Esophagus muscularis mucosa (tissue), 4 donors: ENCODE measurements around the gene PTAR1. TPM values are rescaled to one million over a fixed set of nuclear protein-coding genes. Genes with fewer than 3 reads are reported as not detected.
"Not testable (repeated sequence)": the region's sequence is repeated elsewhere in the genome, so short reads cannot be mapped to it uniquely, and the experiment has no call there.

Experiments used
- DNase-seq: peaks from one replicate; pipeline ENCODE4 v3.0.0-alpha.2; 2017; ENCODE audit errors: extremely low spot score
- H3K27ac ChIP-seq, 4 donors: fragments of 200-600 bp; sonication (generic); replicated peaks in 1 of 4; 1 replicate in 3 of 4; 2 replicates in 1 of 4; pipeline ENCODE4 v1.5.1; 2016 to 2019; ENCODE audit warnings: mild to moderate bottlenecking in 1 of 4
- H3K27me3 ChIP-seq, 4 donors: fragments of 200-600 bp; sonication (generic); one replicate each; pipeline versions ENCODE4 v1.5.1 to v1.6.0; 2016 to 2019
- H3K36me3 ChIP-seq, 4 donors: fragments of 200-600 bp; sonication (generic); one replicate each; pipeline ENCODE4 v1.5.1; 2016 to 2019
- H3K4me1 ChIP-seq, 4 donors: fragments of 200-600 bp; sonication (generic); one replicate each; pipeline ENCODE4 v1.5.1; 2016 to 2019
- H3K4me3 ChIP-seq, 4 donors: fragments of 200-600 bp; sonication (generic); 1 replicate in 2 of 4; 2 replicates in 2 of 4; pipeline ENCODE4 v1.5.1; 2016 to 2019; ENCODE audit warnings: mild to moderate bottlenecking in 4 of 4, moderate library complexity in 1 of 4
- H3K9me3 ChIP-seq, 4 donors: fragments of 200-600 bp; sonication (generic); 1 replicate in 3 of 4; 2 replicates in 1 of 4; pipeline ENCODE4 v1.5.1; 2016 to 2019
- CTCF ChIP-seq, 3 experiments: fragments of 200-600 bp in 2 of 3; fragments of 450-650 bp in 1 of 3; sonication (generic) in 2 of 3; IDR thresholded peaks; one replicate each; pipeline ENCODE4 v1.5.1; 2017 to 2019; ENCODE audit warnings: antibody characterized with exemption in 3 of 3, mild to moderate bottlenecking in 2 of 3, moderate library complexity in 1 of 3
- EP300 ChIP-seq: sonication (generic); formaldehyde crosslinking; IDR thresholded peaks from one replicate; pipeline ENCODE4 v1.6.1; 2017; ENCODE audit warnings: antibody characterized with exemption
- POLR2A ChIP-seq: fragments of 450-650 bp; IDR thresholded peaks from one replicate; pipeline ENCODE4 v1.6.1; 2017; ENCODE audit warnings: antibody characterized with exemption, moderate library complexity, mild to moderate bottlenecking, low read depth
- POLR2AphosphoS5 ChIP-seq, 2 donors: sonication (generic); formaldehyde crosslinking; IDR thresholded peaks; one replicate each; pipeline ENCODE4 v1.6.1; 2017; ENCODE audit warnings: antibody characterized with exemption in 2 of 2
- WGBS: methylation state at CpG from one replicate; pipeline ENCODE4 v1.1.5; 2018; 5-methylcytosine and 5-hydroxymethylcytosine counted together
- intact Hi-C: fragments of 100-400 bp; cut with DNase I; formaldehyde crosslinking; loops from one replicate; pipeline ENCODE4 v1.15.1; 2023
- total RNA-seq, 4 donors: library from RNA; depleted of rRNA; stranded (reverse); fragments of >200 nt; gene quantifications; one replicate each; pipeline versions ENCODE4 v1.1.0 to v1.2.1, GENCODE V29; 2016

PTAR1 gene
- total RNA-seq, 4 donors from 2014 or later, result 47.7 to 68.5 (median 49.7) TPM

- H3K4me1 ChIP-seq, result peaks cover 0 to 15% (median 14%) of the 10 kb centered on the region in 4 donors
- no peak overlapping the region for H3K27ac ChIP-seq
- intact Hi-C loops, result no loop called here
- WGBS, result 93% methylated on average over 2 of the region's 2 CpGs
- no peak for DNase-seq
- no peaks in the 10 kb centered on the region for H3K36me3 ChIP-seq
- TF ChIP-seq POLR2A, result no peak
- TF ChIP-seq EP300, result no peak
- H3K9me3 ChIP-seq, result no peaks in the 10 kb centered on the region
- H3K4me3 ChIP-seq, result no peak overlapping the region
- H3K27me3 ChIP-seq, result no peaks in the 10 kb centered on the region
Observed at GRCh38 chr9:69801989-69802388, 42.2 kb upstream of the PTAR1 start.

- WGBS, result 85% methylated on average over 5 of the region's 5 CpGs
- intact Hi-C loops, DNase-seq, H3K27me3 ChIP-seq, H3K4me1 ChIP-seq, H3K27ac ChIP-seq, H3K9me3 ChIP-seq, H3K36me3 ChIP-seq, H3K4me3 ChIP-seq: not testable (repeated sequence)
Observed at GRCh38 chr9:69800027-69800426, 40.2 kb upstream of the PTAR1 start.

- DNase-seq, H3K27ac ChIP-seq, H3K4me3 ChIP-seq, intact Hi-C loops, H3K4me1 ChIP-seq, H3K9me3 ChIP-seq, H3K36me3 ChIP-seq, H3K27me3 ChIP-seq: not testable (repeated sequence)
- 93% methylated on average over 18 of the region's 18 CpGs for WGBS
Observed at GRCh38 chr9:69799521-69799920, 39.7 kb upstream of the PTAR1 start.

GRCh38 chr9:69798744-69799143, 38.9 kb upstream of the PTAR1 start:
- 52% methylated on average over 4 of the region's 4 CpGs for WGBS
- Histone ChIP-seq H3K27ac (no peak overlapping the region), H3K36me3 (no peaks in the 10 kb centered on the region), H3K4me1 (no peaks in the 10 kb centered on the region), H3K4me3 (no peak overlapping the region), H3K9me3 (no peaks in the 10 kb centered on the region), H3K27me3 (no peaks in the 10 kb centered on the region)
- intact Hi-C loops, result no loop called here
- DNase-seq, result no peak
- TF ChIP-seq CTCF (IDR thresholded peaks at IDR 0.05), result no peak
- TF ChIP-seq EP300, result no peak

- Histone ChIP-seq H3K27ac (no peak overlapping the region), H3K4me3 (no peak overlapping the region), H3K4me1 (no peaks in the 10 kb centered on the region), H3K27me3 (no peaks in the 10 kb centered on the region), H3K36me3 (no peaks in the 10 kb centered on the region), H3K9me3 (no peaks in the 10 kb centered on the region)
- no peak for TF ChIP-seq POLR2A
- no peak for TF ChIP-seq POLR2AphosphoS5 (IDR thresholded peaks at IDR 0.05)
- TF ChIP-seq EP300, result no peak
- no peak for TF ChIP-seq CTCF (IDR thresholded peaks at IDR 0.05)
- intact Hi-C loops, result no loop called here
- no peak for DNase-seq
- 11% methylated on average over 1 of the region's 1 CpG for WGBS
Observed at GRCh38 chr9:69797675-69798074, 37.9 kb upstream of the PTAR1 start.

- intact Hi-C loops, result no loop called here
- Histone ChIP-seq H3K27ac (no peak overlapping the region), H3K4me1 (no peaks in the 10 kb centered on the region), H3K36me3 (no peaks in the 10 kb centered on the region), H3K9me3 (no peaks in the 10 kb centered on the region), H3K4me3 (no peak overlapping the region), H3K27me3 (no peaks in the 10 kb centered on the region)
- TF ChIP-seq POLR2AphosphoS5 (IDR thresholded peaks at IDR 0.05) (no peak), CTCF (IDR thresholded peaks at IDR 0.05) (no peak), POLR2A (no peak), EP300 (no peak)
- WGBS, result 96% methylated on average over 3 of the region's 3 CpGs
- DNase-seq, result no peak
Observed at GRCh38 chr9:69794356-69794755, 34.5 kb upstream of the PTAR1 start.
